GM12892 (cell line): ENCODE measurements around the gene STUB1.

Experiments
- POLR2A ChIP-seq: IDR thresholded peaks from 2 replicates; pipeline ENCODE4 v1.6.1; 2011; ENCODE audit warnings: low read depth, low read length, control low read depth
- POLR2AphosphoS5 ChIP-seq: IDR thresholded peaks from 2 replicates; pipeline ENCODE4 v1.6.1; 2011; ENCODE audit warnings: low read depth, low read length, control low read depth
- TAF1 ChIP-seq: IDR thresholded peaks from 2 replicates; pipeline ENCODE4 v1.6.1; 2011; ENCODE audit warnings: low read depth, mild to moderate bottlenecking, control low read depth, low read length, borderline replicate concordance

DNA sequence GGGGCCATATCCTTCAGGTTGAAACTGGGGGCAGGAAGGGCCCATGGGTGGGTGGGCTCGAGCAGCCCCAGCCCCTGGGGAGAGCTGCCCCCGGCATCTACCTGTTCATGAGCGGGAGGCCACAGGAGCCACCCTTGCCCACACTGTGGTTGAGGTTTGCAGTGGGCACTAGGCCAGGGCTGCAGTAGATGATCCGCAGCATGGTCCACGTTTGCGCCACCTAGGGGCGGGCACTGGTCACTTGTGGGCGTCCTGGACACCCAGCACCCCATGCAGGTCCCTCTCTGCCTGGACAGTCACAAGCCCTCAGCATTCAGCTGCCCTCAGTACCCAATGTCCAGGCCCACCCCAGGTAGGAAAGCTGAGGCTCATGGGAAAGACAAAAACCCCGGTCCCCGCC is 5.8 kb downstream of the STUB1 start:
- TF ChIP-seq POLR2AphosphoS5, result no peak
- TF ChIP-seq POLR2A, result no peak
- no peak for TF ChIP-seq TAF1
